HepG2 (cell line): ENCODE data around the gene HDAC10. TPM values are rescaled to one million over a fixed set of nuclear protein-coding genes. Genes with fewer than 3 reads are reported as not detected.

Source experiments
- ADNP ChIP-seq: sonication (generic); formaldehyde crosslinking; IDR thresholded peaks from 2 replicates; pipeline ENCODE4 v1.4.0; 2020; ENCODE audit warnings: missing genetic modification reagents
- AGO1 ChIP-seq: fragments of 200-400 bp; formaldehyde crosslinking; IDR thresholded peaks from 2 replicates; pipeline ENCODE4 v1.6.1; 2017; ENCODE audit warnings: mild to moderate bottlenecking, low read depth, low read length, moderate library complexity; ENCODE audit not compliant: poor library complexity, severe bottlenecking
- AKAP8 ChIP-seq: sonication (generic); formaldehyde crosslinking; IDR thresholded peaks from 2 replicates; pipeline ENCODE4 v1.5.1; 2020; ENCODE audit warnings: mild to moderate bottlenecking, missing genetic modification reagents
- ASH2L ChIP-seq: fragments of 300-600, 200-600 bp; sonication (generic); IDR thresholded peaks from 2 replicates; pipeline ENCODE4 v1.7.0; 2017; ENCODE audit warnings: low read depth, mild to moderate bottlenecking, moderate library complexity, mixed read lengths, low read length; ENCODE audit not compliant: insufficient read length
- CBX5 ChIP-seq: sonication (generic); formaldehyde crosslinking; IDR thresholded peaks from 2 replicates; pipeline ENCODE4 v1.4.0; 2020; ENCODE audit warnings: missing genetic modification reagents, borderline replicate concordance
- FOSL2 ChIP-seq: sonication (generic); formaldehyde crosslinking; IDR thresholded peaks from 2 replicates; pipeline ENCODE4 v1.4.0; 2020; ENCODE audit warnings: missing genetic modification reagents
- FOXA3 ChIP-seq: IDR thresholded peaks from 2 replicates; pipeline ENCODE4 v1.6.1; 2016; ENCODE audit warnings: missing genetic modification reagents, missing compliant biosample characterization
- HNRNPK ChIP-seq: fragments of 200-400 bp; formaldehyde crosslinking; IDR thresholded peaks from 2 replicates; pipeline ENCODE4 v1.6.1; 2018; ENCODE audit warnings: low read length, low read depth, moderate library complexity, mild to moderate bottlenecking; ENCODE audit not compliant: poor library complexity, severe bottlenecking
- KAT2B ChIP-seq: fragments of 150-350 bp; IDR thresholded peaks from 2 replicates; pipeline ENCODE4 v1.6.1; 2014; ENCODE audit warnings: low read depth, low read length, borderline replicate concordance
- KDM3A ChIP-seq: IDR thresholded peaks from 2 replicates; pipeline ENCODE4 v1.6.1; 2018; ENCODE audit warnings: low read depth, missing compliant biosample characterization
- NFE2L1 ChIP-seq: sonication (generic); formaldehyde crosslinking; IDR thresholded peaks from 2 replicates; pipeline ENCODE4 v1.4.0; 2020; ENCODE audit warnings: missing genetic modification reagents, mild to moderate bottlenecking, borderline replicate concordance
- NFKBIZ ChIP-seq: IDR thresholded peaks from 2 replicates; pipeline ENCODE4 v1.6.1; 2018; ENCODE audit warnings: missing genetic modification reagents, missing compliant biosample characterization
- RBM39 ChIP-seq: fragments of 200-400 bp; formaldehyde crosslinking; IDR thresholded peaks from one replicate; pipeline ENCODE4 v1.6.1; 2018; ENCODE audit warnings: antibody characterized with exemption, mild to moderate bottlenecking, low read depth, low read length; ENCODE audit not compliant: poor library complexity, severe bottlenecking
- REL ChIP-seq: sonication (generic); formaldehyde crosslinking; conservative IDR thresholded peaks from 2 replicates; pipeline ENCODE4 v1.8.0; 2022; ENCODE audit warnings: mild to moderate bottlenecking, missing genetic modification reagents, moderate library complexity
- RNF2 ChIP-seq: fragments of 450-650 bp; conservative IDR thresholded peaks from 2 replicates; pipeline ENCODE4 v1.6.1; 2016; ENCODE audit warnings: low read depth
- SIX4 ChIP-seq: sonication (generic); formaldehyde crosslinking; IDR thresholded peaks from 2 replicates; pipeline ENCODE4 v1.4.0; 2020; ENCODE audit warnings: missing genetic modification reagents
- ZNF317 ChIP-seq: sonication (generic); formaldehyde crosslinking; IDR thresholded peaks from 2 replicates; pipeline ENCODE4 v1.5.0; 2020; ENCODE audit warnings: mild to moderate bottlenecking, missing genetic modification reagents
- ZNF441 ChIP-seq: sonication (generic); formaldehyde crosslinking; IDR thresholded peaks from 2 replicates; pipeline ENCODE4 v1.7.0; 2021; ENCODE audit warnings: missing genetic modification reagents, borderline replicate concordance
- ZNF460 ChIP-seq: sonication (generic); formaldehyde crosslinking; IDR thresholded peaks from 2 replicates; pipeline ENCODE4 v1.5.1; 2020; ENCODE audit warnings: missing genetic modification reagents, mild to moderate bottlenecking, borderline replicate concordance
- ZNF547 ChIP-seq: sonication (generic); formaldehyde crosslinking; IDR thresholded peaks from 2 replicates; pipeline ENCODE4 v1.5.1; 2020; ENCODE audit warnings: mild to moderate bottlenecking, missing genetic modification reagents
- polyA plus RNA-seq, 8 experiments: library from polyadenylated mRNA; depleted of rRNA in 3 of 8; stranded (reverse) in 7 of 8; unstranded in 1 of 8; fragments of >200 nt; fragmentation: Illumina TruSeq in 4 of 8; extraction: Trizol in 4 of 8; gene quantifications; 2 replicates each; pipeline versions ENCODE4 v1.2.1 to v1.2.3, GENCODE V29; 2011 to 2016; ENCODE audit warnings: low read depth in 4 of 8, missing spikeins in 1 of 8, mixed read lengths in 1 of 8; ENCODE audit not compliant: insufficient read depth in 1 of 8
- total RNA-seq, 5 experiments: library from RNA; depleted of rRNA; stranded (reverse); fragments of >200 nt; fragmentation: Illumina TruSeq; extraction: Trizol; gene quantifications; 2 replicates each; pipeline ENCODE4 v1.2.3, GENCODE V29; 2016; ENCODE audit warnings: low read depth in 1 of 5
- TF ChIP-seq, protein P1 (sequence below): sonication (generic); formaldehyde crosslinking; IDR thresholded peaks from 2 replicates; pipeline ENCODE4 v1.8.0; 2022; ENCODE audit warnings: missing genetic modification reagents, low read depth, mild to moderate bottlenecking, borderline replicate concordance
- TF ChIP-seq, protein P2 (sequence below): sonication (generic); formaldehyde crosslinking; IDR thresholded peaks from 2 replicates; pipeline ENCODE4 v1.4.0; 2020; ENCODE audit warnings: missing genetic modification reagents
- TF ChIP-seq, protein P3 (sequence below): sonication (generic); formaldehyde crosslinking; conservative IDR thresholded peaks from 2 replicates; pipeline ENCODE4 v1.4.0; 2020; ENCODE audit warnings: missing genetic modification reagents
- TF ChIP-seq, protein P4 (sequence below): sonication (generic); formaldehyde crosslinking; IDR thresholded peaks from 2 replicates; pipeline ENCODE4 v1.8.1; 2023; ENCODE audit warnings: missing genetic modification reagents, inconsistent platforms, borderline replicate concordance

The HDAC10 gene
- total and polyA plus RNA-seq, 2 of the 13 experiments (the other 11 are each of a cell fraction or from before 2014, with no cell fraction given): 13.9 to 14.9 TPM

DNA sequence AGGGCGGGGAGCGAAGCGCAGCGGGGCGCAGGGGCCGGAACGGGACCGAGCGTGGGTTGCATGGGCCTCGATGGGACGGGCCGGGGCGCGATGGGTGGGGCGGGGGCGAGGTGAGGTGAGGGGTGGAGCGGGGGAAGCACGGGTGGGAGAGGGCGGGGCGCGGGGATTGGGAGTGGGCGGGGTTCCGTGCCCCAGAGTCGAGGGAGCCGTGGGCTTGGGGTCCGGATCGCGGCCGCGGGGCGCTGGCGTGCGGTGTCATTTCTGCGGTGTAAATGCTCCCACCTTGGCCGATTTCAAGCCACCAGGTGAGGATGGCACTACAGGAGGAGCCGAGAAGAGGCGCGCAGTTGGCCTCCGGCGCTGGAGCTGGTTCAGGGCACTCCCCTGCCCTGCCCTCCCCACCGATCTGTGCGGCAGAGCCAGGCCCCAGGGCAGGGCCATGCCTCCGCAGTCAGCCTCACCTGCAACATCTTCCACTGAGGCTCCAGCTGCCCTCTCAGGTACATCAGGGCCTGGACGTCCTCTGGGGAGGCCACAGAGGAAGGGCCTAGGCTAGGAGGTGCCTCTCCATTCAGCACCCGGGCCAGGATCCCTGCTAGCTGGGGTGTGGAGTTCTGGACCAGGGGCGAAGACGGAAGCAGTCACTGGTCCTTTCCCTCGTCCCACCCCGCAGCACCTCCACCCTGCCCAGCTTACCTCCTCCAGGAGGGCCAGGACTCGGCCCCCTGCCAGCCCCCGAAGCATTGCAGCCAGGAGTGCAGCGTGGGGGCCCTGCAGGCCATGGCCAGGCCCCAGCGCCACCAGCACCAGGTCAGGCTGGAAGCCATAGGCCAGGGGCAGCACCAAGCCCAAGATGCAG, 5.6 kb downstream of the HDAC10 start (continued):
- TF ChIP-seq, protein P1, sequence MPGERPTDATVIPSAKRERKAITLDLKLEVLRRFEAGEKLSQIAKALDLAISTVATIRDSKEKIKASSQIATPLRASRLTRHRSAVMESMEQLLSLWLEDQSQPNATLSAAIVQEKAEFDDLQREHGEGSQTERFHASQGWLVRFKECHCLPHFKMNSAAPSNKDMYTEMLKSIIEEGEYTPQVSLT: no peak
- TF ChIP-seq, protein P2, sequence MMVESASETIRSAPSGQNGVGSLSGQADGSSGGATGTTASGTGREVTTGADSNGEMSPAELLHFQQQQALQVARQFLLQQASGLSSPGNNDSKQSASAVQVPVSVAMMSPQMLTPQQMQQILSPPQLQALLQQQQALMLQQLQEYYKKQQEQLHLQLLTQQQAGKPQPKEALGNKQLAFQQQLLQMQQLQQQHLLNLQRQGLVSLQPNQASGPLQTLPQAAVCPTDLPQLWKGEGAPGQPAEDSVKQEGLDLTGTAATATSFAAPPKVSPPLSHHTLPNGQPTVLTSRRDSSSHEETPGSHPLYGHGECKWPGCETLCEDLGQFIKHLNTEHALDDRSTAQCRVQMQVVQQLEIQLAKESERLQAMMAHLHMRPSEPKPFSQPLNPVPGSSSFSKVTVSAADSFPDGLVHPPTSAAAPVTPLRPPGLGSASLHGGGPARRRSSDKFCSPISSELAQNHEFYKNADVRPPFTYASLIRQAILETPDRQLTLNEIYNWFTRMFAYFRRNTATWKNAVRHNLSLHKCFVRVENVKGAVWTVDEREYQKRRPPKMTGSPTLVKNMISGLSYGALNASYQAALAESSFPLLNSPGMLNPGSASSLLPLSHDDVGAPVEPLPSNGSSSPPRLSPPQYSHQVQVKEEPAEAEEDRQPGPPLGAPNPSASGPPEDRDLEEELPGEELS (CRISPR knock-in tag): 0 out of 2 replicates have a peak, but pooled peaks have one; percentile 3
- TF ChIP-seq KDM3A (CRISPR knock-in tag) (0 out of 2 replicates have a peak, but pooled peaks have one; percentile 3), RBM39 (no peak), NFE2L1 (CRISPR knock-in tag) (no peak), ADNP (CRISPR knock-in tag) (no peak), ZNF547 (CRISPR knock-in tag) (no peak), AGO1 (no peak), ZNF441 (CRISPR knock-in tag) (0 out of 2 replicates have a peak, but pooled peaks have one; percentile 6), SIX4 (CRISPR knock-in tag) (no peak), REL (CRISPR knock-in tag) (no peak), RNF2 (no peak), KAT2B (no peak), ZNF317 (0 out of 2 replicates have a peak, but pooled peaks have one; percentile 13), AKAP8 (CRISPR knock-in tag) (no peak), HNRNPK (peak; percentile 46), ZNF460 (CRISPR knock-in tag) (no peak), CBX5 (CRISPR knock-in tag) (0 out of 2 replicates have a peak, but pooled peaks have one; percentile 1), FOXA3 (peak; percentile 1; the same call in 1 of the 2 replicates), FOSL2 (no peak), NFKBIZ (CRISPR knock-in tag) (no peak), ASH2L (no peak)
- TF ChIP-seq, protein P3, sequence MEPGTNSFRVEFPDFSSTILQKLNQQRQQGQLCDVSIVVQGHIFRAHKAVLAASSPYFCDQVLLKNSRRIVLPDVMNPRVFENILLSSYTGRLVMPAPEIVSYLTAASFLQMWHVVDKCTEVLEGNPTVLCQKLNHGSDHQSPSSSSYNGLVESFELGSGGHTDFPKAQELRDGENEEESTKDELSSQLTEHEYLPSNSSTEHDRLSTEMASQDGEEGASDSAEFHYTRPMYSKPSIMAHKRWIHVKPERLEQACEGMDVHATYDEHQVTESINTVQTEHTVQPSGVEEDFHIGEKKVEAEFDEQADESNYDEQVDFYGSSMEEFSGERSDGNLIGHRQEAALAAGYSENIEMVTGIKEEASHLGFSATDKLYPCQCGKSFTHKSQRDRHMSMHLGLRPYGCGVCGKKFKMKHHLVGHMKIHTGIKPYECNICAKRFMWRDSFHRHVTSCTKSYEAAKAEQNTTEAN (CRISPR knock-in tag): no peak
- TF ChIP-seq, protein P4, sequence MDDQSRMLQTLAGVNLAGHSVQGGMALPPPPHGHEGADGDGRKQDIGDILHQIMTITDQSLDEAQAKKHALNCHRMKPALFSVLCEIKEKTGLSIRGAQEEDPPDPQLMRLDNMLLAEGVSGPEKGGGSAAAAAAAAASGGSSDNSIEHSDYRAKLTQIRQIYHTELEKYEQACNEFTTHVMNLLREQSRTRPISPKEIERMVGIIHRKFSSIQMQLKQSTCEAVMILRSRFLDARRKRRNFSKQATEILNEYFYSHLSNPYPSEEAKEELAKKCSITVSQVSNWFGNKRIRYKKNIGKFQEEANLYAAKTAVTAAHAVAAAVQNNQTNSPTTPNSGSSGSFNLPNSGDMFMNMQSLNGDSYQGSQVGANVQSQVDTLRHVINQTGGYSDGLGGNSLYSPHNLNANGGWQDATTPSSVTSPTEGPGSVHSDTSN (CRISPR knock-in tag): no peak
